Measurements from ENCODE around the gene BOD1L2.

DNA sequence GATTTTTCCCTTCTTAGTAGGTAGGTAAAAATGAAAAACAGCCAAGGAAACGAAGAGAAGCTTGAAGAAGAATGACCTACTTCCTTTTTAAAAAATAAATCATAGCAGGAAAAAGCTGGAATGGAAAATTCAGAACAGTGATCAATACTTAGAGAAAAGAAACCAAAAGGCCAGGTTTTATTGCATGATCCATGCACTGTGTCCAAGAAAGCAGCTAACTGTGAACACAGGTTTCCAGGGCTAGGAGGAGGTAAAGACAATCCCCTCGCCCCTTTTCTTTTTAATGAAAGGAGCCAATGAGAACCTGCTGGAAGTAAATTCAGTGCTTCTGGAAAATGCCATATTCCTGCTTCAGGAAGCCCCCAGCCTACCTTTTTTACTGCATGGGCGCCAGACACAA, 47.2 kb downstream of the BOD1L2 start:
- TF ChIP-seq EP300 (IDR thresholded peaks at IDR 0.05), result no peak
- TF ChIP-seq, protein P1, sequence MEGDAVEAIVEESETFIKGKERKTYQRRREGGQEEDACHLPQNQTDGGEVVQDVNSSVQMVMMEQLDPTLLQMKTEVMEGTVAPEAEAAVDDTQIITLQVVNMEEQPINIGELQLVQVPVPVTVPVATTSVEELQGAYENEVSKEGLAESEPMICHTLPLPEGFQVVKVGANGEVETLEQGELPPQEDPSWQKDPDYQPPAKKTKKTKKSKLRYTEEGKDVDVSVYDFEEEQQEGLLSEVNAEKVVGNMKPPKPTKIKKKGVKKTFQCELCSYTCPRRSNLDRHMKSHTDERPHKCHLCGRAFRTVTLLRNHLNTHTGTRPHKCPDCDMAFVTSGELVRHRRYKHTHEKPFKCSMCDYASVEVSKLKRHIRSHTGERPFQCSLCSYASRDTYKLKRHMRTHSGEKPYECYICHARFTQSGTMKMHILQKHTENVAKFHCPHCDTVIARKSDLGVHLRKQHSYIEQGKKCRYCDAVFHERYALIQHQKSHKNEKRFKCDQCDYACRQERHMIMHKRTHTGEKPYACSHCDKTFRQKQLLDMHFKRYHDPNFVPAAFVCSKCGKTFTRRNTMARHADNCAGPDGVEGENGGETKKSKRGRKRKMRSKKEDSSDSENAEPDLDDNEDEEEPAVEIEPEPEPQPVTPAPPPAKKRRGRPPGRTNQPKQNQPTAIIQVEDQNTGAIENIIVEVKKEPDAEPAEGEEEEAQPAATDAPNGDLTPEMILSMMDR (IDR thresholded peaks at IDR 0.05), result no peak
- TF ChIP-seq POLR2A (IDR thresholded peaks at IDR 0.05; ENCODE audit: low read depth), result no peak
- no peak for TF ChIP-seq POLR2AphosphoS5 (IDR thresholded peaks at IDR 0.05)

All from esophagus muscularis mucosa (tissue), 4 donors.